IPS DF 6.9 (cell line): ENCODE results near the gene GLRA3.
A peak's percentile ranks its signal among the peaks of the same experiment; 100 is the strongest.
"Not testable (repeated sequence)": the region's sequence is repeated elsewhere in the genome, so short reads cannot be mapped to it uniquely, and the experiment has no call there.

Source experiments
- DNase-seq: peaks from one replicate; pipeline ENCODE4 v3.0.0-alpha.2; 2013; ENCODE audit warnings: low read depth, low spot score
- H3K27ac ChIP-seq: one replicate; pipeline ENCODE4 v1.5.1; 2013; ENCODE audit warnings: low read length, control low read depth
- H3K27me3 ChIP-seq: 2 replicates; pipeline ENCODE4 v1.6.1; 2013; ENCODE audit warnings: mild to moderate bottlenecking, low read length; ENCODE audit not compliant: control insufficient read depth, insufficient read depth
- H3K36me3 ChIP-seq: 2 replicates; pipeline ENCODE4 v1.6.1; 2013; ENCODE audit warnings: low read length; ENCODE audit not compliant: control insufficient read depth, insufficient read depth
- H3K4me1 ChIP-seq: 2 replicates; pipeline ENCODE4 v1.6.1; 2013; ENCODE audit warnings: low read length; ENCODE audit not compliant: control insufficient read depth, insufficient read depth
- H3K4me3 ChIP-seq: 2 replicates; pipeline ENCODE4 v1.5.1; 2013; ENCODE audit warnings: mild to moderate bottlenecking, low read length
- H3K9me3 ChIP-seq: 2 replicates; pipeline ENCODE4 v1.6.1; 2013; ENCODE audit warnings: low read length, inconsistent platforms; ENCODE audit not compliant: control insufficient read depth, insufficient read depth
- WGBS: extraction: QIAGEN DNeasy Blood & Tissue Kit; methylation state at CpG from one replicate; pipeline ENCODE4 v1.1.7; 2013; ENCODE audit warnings: mixed read lengths, missing lambda C conversion rate; ENCODE audit not compliant: insufficient read length, insufficient coverage; 5-methylcytosine and 5-hydroxymethylcytosine counted together

Gene GLRA3

GRCh38 chr4:174813292-174813691 lies 15.8 kb downstream of the GLRA3 start:
- H3K36me3 ChIP-seq, result no peaks in the 10 kb centered on the region
- H3K27me3 ChIP-seq, result no peaks in the 10 kb centered on the region
- no peak for DNase-seq
- WGBS, result no CpG with 5 or more reads among the region's 2 CpGs
- H3K27ac ChIP-seq, result no peak overlapping the region
- H3K4me1 ChIP-seq, result no peaks in the 10 kb centered on the region
- no peaks in the 10 kb centered on the region; the same call in none of the 2 replicates for H3K9me3 ChIP-seq
- no peak overlapping the region for H3K4me3 ChIP-seq

DNA sequence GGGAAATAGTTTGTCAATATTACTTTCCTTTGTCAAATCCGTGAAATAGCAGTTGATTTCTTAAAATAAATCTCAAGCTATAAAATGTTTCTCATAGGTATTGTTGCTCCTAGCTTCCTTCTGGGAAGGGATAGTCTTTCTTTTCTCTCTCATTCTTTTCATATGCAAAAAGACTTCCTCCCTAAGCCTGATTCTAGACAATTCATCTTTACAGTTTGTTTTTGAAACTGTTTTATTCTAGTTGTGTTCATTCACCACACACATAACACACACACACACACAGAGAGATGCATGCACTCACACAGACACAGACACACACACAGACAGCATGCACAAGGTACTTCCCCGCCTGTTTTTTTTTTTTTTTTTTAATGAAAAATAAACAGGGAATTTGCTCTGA lies 18.2 kb downstream of the GLRA3 start:
- H3K27me3 ChIP-seq, result no peaks in the 10 kb centered on the region
- no CpG with 5 or more reads among the region's 2 CpGs for WGBS
- H3K4me3 ChIP-seq, result no peak overlapping the region
- no peaks in the 10 kb centered on the region; the same call in none of the 2 replicates for H3K9me3 ChIP-seq
- no peak for DNase-seq
- no peak overlapping the region for H3K27ac ChIP-seq
- no peaks in the 10 kb centered on the region for H3K4me1 ChIP-seq
- no peaks in the 10 kb centered on the region for H3K36me3 ChIP-seq

DNA sequence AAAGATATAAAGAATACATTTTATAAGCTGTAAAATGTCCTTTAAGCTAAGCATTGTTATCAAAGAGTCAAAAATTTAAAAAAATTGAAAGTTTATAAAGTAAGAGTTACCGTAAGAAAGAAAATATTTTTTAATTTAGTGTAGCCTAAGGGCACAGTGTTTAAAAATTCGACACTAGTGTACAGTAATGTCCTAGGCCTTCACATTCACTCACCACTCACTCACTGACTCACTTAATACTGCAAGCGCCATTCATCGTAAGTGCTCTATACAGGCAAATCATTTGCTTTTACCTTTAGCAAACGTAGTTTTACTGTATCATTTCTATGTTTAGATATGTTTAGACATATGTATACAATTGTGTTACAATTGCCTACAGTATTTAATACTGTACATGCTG lies 20.2 kb downstream of the GLRA3 start:
- 100% methylated on average over 1 of the region's 5 CpGs for WGBS
- Histone ChIP-seq H3K9me3 (no peaks in the 10 kb centered on the region; the same call in 1 of the 2 replicates), H3K4me3 (no peak overlapping the region), H3K27ac (no peak overlapping the region), H3K36me3 (no peaks in the 10 kb centered on the region), H3K4me1 (no peaks in the 10 kb centered on the region), H3K27me3 (no peaks in the 10 kb centered on the region)
- DNase-seq, result no peak

GRCh38 chr4:174808119-174808518 lies 20.9 kb downstream of the GLRA3 start:
- H3K4me1 ChIP-seq, result no peaks in the 10 kb centered on the region
- no peak overlapping the region for H3K4me3 ChIP-seq
- WGBS, result no CpG with 5 or more reads among the region's 2 CpGs
- H3K36me3 ChIP-seq, result no peaks in the 10 kb centered on the region
- H3K27ac ChIP-seq, result no peak overlapping the region
- DNase-seq, result no peak
- H3K27me3 ChIP-seq, result no peaks in the 10 kb centered on the region
- no peaks in the 10 kb centered on the region for H3K9me3 ChIP-seq

- no peaks in the 10 kb centered on the region for H3K36me3 ChIP-seq
- H3K27ac ChIP-seq, result no peak overlapping the region
- no peaks in the 10 kb centered on the region for H3K9me3 ChIP-seq
- no peak overlapping the region for H3K4me3 ChIP-seq
- H3K4me1 ChIP-seq, result no peaks in the 10 kb centered on the region
- DNase-seq, result no peak
- H3K27me3 ChIP-seq, result no peaks in the 10 kb centered on the region
- no CpG with 5 or more reads among the region's 1 CpG for WGBS
Observed at GRCh38 chr4:174805746-174806145, 23.3 kb downstream of the GLRA3 start.

DNA sequence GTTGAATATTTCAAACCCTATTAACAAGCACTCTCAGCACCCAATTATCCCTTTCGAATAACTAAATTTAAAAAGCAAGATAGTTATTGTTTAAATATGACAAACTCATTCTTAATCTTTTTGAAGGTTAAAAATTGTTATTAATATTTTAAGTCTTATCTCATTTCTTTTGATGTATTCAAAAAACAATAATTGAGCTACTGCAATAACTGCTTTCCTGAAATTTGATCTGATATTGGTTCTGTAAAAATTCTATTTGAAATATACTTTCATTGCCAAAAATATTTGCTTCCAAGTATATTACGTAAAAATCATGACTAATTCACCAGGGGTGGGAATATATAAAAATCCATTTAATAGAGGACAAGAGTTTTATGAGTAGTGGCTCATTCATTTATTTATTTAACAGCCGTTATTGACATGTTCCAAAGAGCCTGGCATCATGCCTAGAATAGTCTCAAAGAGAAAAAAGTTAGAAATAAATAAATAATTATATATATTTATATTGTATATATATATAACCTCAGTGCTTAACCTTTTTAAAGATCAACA lies 34.4 kb downstream of the GLRA3 start:
- Histone ChIP-seq H3K4me3 (no peak overlapping the region), H3K27ac (no peak overlapping the region), H3K36me3 (no peaks in the 10 kb centered on the region), H3K4me1 (no peaks in the 10 kb centered on the region; the same call in 1 of the 2 replicates), H3K9me3 (no peaks in the 10 kb centered on the region), H3K27me3 (no peaks in the 10 kb centered on the region)
- 100% methylated on average over 1 of the region's 3 CpGs for WGBS
- no peak for DNase-seq

DNA sequence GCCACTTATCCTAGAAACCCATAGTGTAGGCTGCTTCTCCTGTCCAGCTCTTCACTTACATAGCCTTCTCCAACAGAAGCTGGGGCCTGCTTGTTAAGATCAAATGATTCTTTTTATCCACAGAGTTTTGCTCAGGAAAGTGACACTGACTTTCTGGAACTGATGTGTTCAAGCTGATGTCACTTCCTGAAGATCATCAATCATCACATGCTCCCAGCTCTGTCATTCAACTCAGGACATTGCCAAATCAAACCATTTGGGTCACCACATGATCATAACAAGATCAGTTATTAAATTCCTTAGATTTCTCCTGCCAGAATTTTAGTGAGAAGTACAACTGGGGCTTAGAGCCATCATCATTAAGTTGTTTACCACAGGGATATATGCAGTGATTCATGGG lies 39.4 kb downstream of the GLRA3 start:
- no peak for DNase-seq
- no peaks in the 10 kb centered on the region for H3K9me3 ChIP-seq
- H3K4me3 ChIP-seq, result no peak overlapping the region

GRCh38 chr4:174778274-174778986 lies 50.6 kb downstream of the GLRA3 start:
- DNase-seq, H3K4me1 ChIP-seq, H3K36me3 ChIP-seq, H3K27me3 ChIP-seq, H3K27ac ChIP-seq, H3K4me3 ChIP-seq, H3K9me3 ChIP-seq: not testable (repeated sequence)
- WGBS, result no CpG with 5 or more reads among the region's 28 CpGs

More for the DNA sequence above, 39.4 kb downstream of the GLRA3 start:
- no peak overlapping the region for H3K27ac ChIP-seq
- no peaks in the 10 kb centered on the region for H3K27me3 ChIP-seq
- no peaks in the 10 kb centered on the region; the same call in 1 of the 2 replicates for H3K4me1 ChIP-seq
- H3K36me3 ChIP-seq, result no peaks in the 10 kb centered on the region

- no peaks in the 10 kb centered on the region for H3K9me3 ChIP-seq
- no peaks in the 10 kb centered on the region for H3K4me1 ChIP-seq
- no peaks in the 10 kb centered on the region for H3K36me3 ChIP-seq
- no peak overlapping the region for H3K4me3 ChIP-seq
- no peak for DNase-seq
- WGBS, result no CpG with 5 or more reads among the region's 1 CpG
- no peak overlapping the region for H3K27ac ChIP-seq
- H3K27me3 ChIP-seq, result no peaks in the 10 kb centered on the region
Observed at GRCh38 chr4:174775366-174775765, 53.7 kb downstream of the GLRA3 start.

DNA sequence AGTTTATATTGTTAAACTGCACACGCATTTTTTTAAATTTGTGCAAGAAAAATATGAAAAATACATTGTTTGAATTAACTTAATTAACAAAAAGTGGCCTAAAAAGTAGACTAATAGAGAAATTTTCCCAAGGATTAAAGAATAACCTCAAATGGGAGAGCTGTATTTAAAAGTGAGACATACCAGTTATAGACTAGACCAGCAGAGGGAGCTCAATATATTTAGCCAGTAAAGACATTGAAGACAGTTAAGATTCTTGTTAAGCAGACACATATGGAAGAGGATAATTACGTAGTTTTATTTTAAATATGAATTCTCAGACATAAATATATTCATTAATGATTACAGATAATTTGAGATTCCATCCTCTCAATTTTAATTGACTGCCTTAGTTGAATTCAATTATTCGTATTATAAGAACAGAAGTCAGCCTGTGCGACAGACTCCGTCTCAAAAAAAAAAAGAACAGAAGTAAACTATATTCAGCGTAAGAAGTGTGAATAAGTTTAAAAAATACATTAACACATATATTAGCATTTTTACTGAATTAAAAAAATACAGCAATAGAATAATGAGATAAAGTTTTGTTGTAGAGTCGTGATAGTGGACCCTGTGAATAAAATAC lies 64.8 kb downstream of the GLRA3 start:
- peak; percentile 9 for DNase-seq
- no peak overlapping the region for H3K27ac ChIP-seq
- no CpG with 5 or more reads among the region's 7 CpGs for WGBS
- H3K9me3 ChIP-seq, result no peaks in the 10 kb centered on the region
- H3K4me1 ChIP-seq, result no peaks in the 10 kb centered on the region
- H3K36me3 ChIP-seq, result no peaks in the 10 kb centered on the region
- H3K27me3 ChIP-seq, result no peaks in the 10 kb centered on the region
- H3K4me3 ChIP-seq, result no peak overlapping the region
